ENCODE data around the gene TNIK. TPM values are rescaled to one million over a fixed set of nuclear protein-coding genes. Genes with fewer than 3 reads are reported as not detected.
A peak's percentile ranks its signal among the peaks of the same experiment; 100 is the strongest.
"Not testable (repeated sequence)": the region's sequence is repeated elsewhere in the genome, so short reads cannot be mapped to it uniquely, and the experiment has no call there.

TNIK gene
- polyA plus RNA-seq, 1 of the 3 experiments (the other 2 are of a cell fraction) = 19.4 TPM

- TF ChIP-seq ZBTB33 (IDR thresholded peaks at IDR 0.05; ENCODE audit: borderline replicate concordance, low read depth) (0 out of 2 replicates have a peak, but pooled peaks have one; percentile 27), GATA2 (CRISPR knock-in tag; IDR thresholded peaks at IDR 0.05) (no peak), CTCF (IDR thresholded peaks at IDR 0.05) (no peak), GABPA (IDR thresholded peaks at IDR 0.05; ENCODE audit: low read depth) (no peak), FOXM1 (IDR thresholded peaks at IDR 0.05; ENCODE audit: low read depth) (no peak), RCOR1 (IDR thresholded peaks at IDR 0.05; ENCODE audit: low read length) (no peak), EP300 (IDR thresholded peaks at IDR 0.05; ENCODE audit: borderline replicate concordance in 1 of 2, low read depth in 1 of 2, low read length in 1 of 2) (peak in 1 of 2 experiments; percentile 43; a peak in 1 of 4 replicates), SIN3A (IDR thresholded peaks at IDR 0.05; ENCODE audit: borderline replicate concordance, low read depth, low read length) (peak; percentile 51; the same call in 1 of the 2 replicates), CHD2 (IDR thresholded peaks at IDR 0.05; ENCODE audit: low read length, partially characterized antibody) (no peak), REST (IDR thresholded peaks at IDR 0.05; ENCODE audit: low read depth, low read length) (0 out of 2 replicates have a peak, but pooled peaks have one; percentile 53), TEAD4 (IDR thresholded peaks at IDR 0.05; ENCODE audit: borderline replicate concordance, insufficient read depth) (peak; percentile 45; the same call in 1 of the 2 replicates), RFX5 (IDR thresholded peaks at IDR 0.05; ENCODE audit: low read length) (no peak), SMC3 (IDR thresholded peaks at IDR 0.05; ENCODE audit: low read depth, low read length) (no peak), ELF1 (IDR thresholded peaks at IDR 0.05) (no peak), IRF3 (IDR thresholded peaks at IDR 0.05; ENCODE audit: low read depth, low read length) (no peak), USF2 (IDR thresholded peaks at IDR 0.05; ENCODE audit: borderline replicate concordance, low read depth, low read length) (no peak), RAD21 (IDR thresholded peaks at IDR 0.05; ENCODE audit: low read length) (no peak), MXI1 (IDR thresholded peaks at IDR 0.05; ENCODE audit: low read depth, low read length) (no peak)
Observed at GRCh38 chr3:171306631-171307030, 153.6 kb downstream of the TNIK start (continued).

GRCh38 chr3:171305823-171306222, 154.4 kb downstream of the TNIK start:
- H3K4me3 ChIP-seq (ENCODE audit: low read depth in 2 of 2, low read length in 1 of 2); H3K36me3 ChIP-seq (replicated peaks in 1 of 2; ENCODE audit: control insufficient read depth in 1 of 2, insufficient read depth in 2 of 2, low read length in 1 of 2); DNase-seq; H3K27me3 ChIP-seq (ENCODE audit: insufficient read depth); H2AFZ ChIP-seq (ENCODE audit: low read depth); H4K20me1 ChIP-seq (ENCODE audit: insufficient read depth); POLR2A ChIA-PET; H3K9me3 ChIP-seq; H3K9me2 ChIP-seq; CTCF ChIA-PET: not testable (repeated sequence)
- peak overlapping the region; percentile 59; the same call in 1 of the 2 replicates for H3K9ac ChIP-seq
- H3K4me1 ChIP-seq (ENCODE audit: control insufficient read depth in 1 of 2, insufficient read depth in 2 of 2, low read depth in 1 of 2, low read length in 1 of 2) = peaks cover 0 to 12% of the 10 kb centered on the region in 2 experiments; a peak in 2 of 4 replicates
- 94% methylated on average over 3 of the region's 3 CpGs for WGBS (ENCODE audit: low lambda C conversion rate)
- peak overlapping the region; percentile 74 to 97; a peak in 3 of 4 replicates for H3K27ac ChIP-seq (ENCODE audit: low read depth in 2 of 2, low read length in 1 of 2)
- 0 out of 2 replicates have a peak overlapping the region, but pooled peaks have one; percentile 51 for H3K4me2 ChIP-seq
- H3K79me2 ChIP-seq (ENCODE audit: insufficient read depth) = peaks cover 67% of the 10 kb centered on the region
- peaks cover 36% of the 10 kb centered on the region for H3F3A ChIP-seq (replicated peaks; ENCODE audit: insufficient read depth)
